GM04503 (cell line): ENCODE measurements around the gene GPR6.

Experiments
- DNase-seq: peaks from one replicate; pipeline ENCODE4 v3.0.0-alpha.2; 2012; ENCODE audit warnings: low read depth

Gene GPR6

DNA sequence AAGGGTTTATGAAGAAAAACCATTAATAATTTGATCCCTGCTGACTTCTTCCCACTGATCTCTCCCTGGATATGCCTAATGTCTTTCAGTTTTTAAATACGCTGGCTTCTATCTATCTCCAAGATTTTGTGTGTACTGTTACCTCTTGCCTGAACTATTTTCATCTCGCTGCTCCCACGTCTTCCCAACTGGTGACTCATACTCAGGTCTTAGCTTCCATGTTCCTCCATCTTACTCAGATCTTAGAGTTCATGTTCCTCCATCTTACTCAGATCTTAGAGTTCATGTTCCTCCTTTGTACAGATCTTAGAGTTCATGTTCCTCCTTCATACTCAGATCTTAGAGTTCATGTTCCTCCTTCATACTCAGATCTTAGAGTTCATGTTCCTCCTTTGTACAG, 21.6 kb downstream of the GPR6 start:
- DNase-seq, result no peak

DNA sequence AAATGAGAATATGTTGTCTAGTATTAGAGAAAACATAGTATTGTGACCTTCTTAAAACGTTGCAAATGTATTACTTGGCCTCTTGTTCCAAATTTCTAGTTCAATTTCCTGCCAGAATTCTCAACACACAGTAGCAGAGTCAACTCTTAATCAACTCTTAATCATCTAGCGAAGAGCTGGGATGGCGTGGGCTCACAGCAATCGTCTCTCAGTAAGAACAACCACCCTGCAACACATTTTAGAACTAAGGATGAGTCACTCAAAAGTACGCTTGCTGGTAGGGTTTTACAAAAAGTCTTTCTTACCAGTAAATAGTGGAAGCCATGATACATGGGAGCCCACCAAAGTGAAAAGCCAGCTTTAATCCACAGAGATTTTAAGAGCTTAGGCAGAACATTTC, 24.6 kb downstream of the GPR6 start:
- DNase-seq, result no peak

DNA sequence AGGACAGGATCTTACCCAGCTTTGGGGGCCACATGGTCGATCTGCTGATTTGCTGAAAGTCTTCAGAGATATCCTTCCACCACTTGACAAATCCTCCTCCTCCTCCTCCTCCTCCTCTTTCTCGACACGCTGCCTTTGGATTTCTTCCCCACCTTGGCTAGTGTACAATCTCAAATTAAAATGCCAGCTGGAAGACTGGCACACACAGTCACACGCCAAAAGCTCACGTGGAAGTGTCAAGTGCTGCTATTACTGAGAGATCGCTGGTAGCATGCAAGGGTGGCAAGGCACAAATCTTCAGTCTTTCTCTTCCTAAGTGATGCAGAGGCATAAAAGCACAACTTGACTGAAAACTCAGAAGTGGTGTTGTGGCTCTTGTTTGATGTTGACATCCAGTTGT, 35.3 kb downstream of the GPR6 start:
- no peak for DNase-seq

DNA sequence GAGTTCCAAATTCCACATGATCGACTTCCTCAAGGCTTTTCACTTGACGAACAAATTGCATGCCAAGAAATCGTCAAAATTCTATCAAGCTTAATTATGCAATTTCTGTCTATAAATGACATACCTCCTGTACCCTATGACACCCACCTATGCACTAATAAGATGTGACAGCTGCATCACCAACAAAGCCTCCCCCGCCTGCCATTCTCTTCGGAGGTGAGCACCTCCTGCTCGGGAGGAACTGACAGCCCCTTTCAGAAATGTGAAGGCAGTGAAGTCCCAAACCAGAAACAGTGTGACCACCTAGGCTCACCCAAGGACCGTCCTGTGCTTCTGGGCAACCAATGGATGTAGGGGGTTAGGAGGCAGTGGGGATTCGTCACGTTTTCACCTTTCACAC, 37.1 kb downstream of the GPR6 start:
- no peak for DNase-seq

DNA sequence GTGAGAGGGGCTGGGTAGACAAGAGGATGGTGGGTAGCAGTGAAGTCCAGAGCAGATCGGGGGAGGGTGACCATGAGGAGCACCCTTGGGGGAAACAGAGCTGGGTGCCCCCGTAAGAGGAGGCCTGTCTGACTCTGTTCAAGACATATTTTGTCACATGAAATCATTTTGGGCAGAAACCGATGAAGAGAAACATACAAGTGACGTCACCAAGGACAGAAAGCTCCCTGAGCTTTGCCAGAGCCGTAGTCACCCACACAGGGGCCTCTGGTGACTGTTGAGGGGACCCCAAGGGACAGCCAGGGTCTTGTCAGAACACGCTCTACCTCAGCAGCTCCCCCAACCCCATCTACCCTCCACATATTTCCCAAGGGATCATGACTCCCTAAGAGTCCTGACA, 39.2 kb downstream of the GPR6 start:
- no peak for DNase-seq

GRCh38 chr6:110017946-110018345, 39.8 kb downstream of the GPR6 start:
- no peak for DNase-seq

DNA sequence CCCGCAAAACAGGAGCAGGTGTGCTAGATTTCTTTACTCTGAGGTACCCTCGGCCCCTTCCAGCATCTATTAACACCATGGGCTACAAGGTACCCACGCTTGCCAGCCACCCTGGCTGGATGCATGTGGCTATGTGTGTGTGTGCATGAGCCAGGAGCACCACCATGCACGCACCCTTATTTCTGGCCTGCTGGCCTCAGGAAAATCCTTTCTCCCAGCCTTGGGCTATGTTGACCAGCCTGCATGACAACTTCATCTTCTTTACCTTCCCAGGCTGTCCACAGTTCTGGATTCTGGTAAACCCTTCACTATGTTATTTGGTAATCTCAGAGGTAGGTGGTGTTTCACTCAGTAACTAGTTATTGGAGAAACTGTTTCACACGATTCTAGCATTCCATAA, 40.4 kb downstream of the GPR6 start:
- no peak for DNase-seq

GRCh38 chr6:110020888-110021287, 42.8 kb downstream of the GPR6 start:
- DNase-seq, result no peak

- DNase-seq, result no peak
Measured at GRCh38 chr6:110029144-110029543, 51.0 kb downstream of the GPR6 start.
